ENCODE data around the gene PREB.

GRCh38 chr2:27147935-27148334 is 13.5 kb upstream of the PREB start:
- TF ChIP-seq CTCF (IDR thresholded peaks at IDR 0.05) (no peak), POLR2AphosphoS5 (IDR thresholded peaks at IDR 0.05) (no peak), POLR2A (IDR thresholded peaks at IDR 0.05) (no peak)
